C4-2B (cell line): Measurements from ENCODE around the gene NINJ1.
"Not testable (repeated sequence)": the region's sequence is repeated elsewhere in the genome, so short reads cannot be mapped to it uniquely, and the experiment has no call there.

Experiments used
- H3K27ac ChIP-seq: fragments of 450-650 bp; 2 replicates; pipeline ENCODE4 v1.5.1; 2017
- ZFX ChIP-seq: fragments of 450-650 bp; IDR thresholded peaks from 2 replicates; pipeline ENCODE4 v1.6.1; 2017
- TF ChIP-seq, protein P1 (sequence below): fragments of 450-650 bp; conservative IDR thresholded peaks from 2 replicates; pipeline ENCODE4 v1.5.1; 2017; ENCODE audit warnings: mild to moderate bottlenecking

The NINJ1 gene

DNA sequence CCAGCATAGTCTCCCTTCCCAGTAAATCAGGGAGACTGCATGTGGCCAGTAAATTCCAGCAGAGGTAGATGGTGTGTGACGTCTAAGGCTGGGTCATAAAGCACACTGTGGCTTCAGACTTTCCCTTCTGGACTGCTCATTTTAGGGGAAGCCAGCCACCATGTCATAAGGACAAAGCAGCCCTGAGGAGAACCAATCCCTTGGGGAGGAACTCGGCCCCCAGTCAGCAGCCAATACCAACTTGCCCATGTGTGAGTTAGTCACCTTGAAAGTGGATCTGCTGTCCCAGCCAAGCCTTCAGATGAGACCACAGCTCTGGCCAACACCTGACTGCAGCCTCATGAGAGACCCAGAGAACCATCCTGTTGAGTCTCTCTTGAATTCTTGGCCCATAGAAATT, 14.7 kb upstream of the NINJ1 start:
- TF ChIP-seq, protein P1, sequence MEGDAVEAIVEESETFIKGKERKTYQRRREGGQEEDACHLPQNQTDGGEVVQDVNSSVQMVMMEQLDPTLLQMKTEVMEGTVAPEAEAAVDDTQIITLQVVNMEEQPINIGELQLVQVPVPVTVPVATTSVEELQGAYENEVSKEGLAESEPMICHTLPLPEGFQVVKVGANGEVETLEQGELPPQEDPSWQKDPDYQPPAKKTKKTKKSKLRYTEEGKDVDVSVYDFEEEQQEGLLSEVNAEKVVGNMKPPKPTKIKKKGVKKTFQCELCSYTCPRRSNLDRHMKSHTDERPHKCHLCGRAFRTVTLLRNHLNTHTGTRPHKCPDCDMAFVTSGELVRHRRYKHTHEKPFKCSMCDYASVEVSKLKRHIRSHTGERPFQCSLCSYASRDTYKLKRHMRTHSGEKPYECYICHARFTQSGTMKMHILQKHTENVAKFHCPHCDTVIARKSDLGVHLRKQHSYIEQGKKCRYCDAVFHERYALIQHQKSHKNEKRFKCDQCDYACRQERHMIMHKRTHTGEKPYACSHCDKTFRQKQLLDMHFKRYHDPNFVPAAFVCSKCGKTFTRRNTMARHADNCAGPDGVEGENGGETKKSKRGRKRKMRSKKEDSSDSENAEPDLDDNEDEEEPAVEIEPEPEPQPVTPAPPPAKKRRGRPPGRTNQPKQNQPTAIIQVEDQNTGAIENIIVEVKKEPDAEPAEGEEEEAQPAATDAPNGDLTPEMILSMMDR = no peak
- no peak for TF ChIP-seq ZFX

DNA sequence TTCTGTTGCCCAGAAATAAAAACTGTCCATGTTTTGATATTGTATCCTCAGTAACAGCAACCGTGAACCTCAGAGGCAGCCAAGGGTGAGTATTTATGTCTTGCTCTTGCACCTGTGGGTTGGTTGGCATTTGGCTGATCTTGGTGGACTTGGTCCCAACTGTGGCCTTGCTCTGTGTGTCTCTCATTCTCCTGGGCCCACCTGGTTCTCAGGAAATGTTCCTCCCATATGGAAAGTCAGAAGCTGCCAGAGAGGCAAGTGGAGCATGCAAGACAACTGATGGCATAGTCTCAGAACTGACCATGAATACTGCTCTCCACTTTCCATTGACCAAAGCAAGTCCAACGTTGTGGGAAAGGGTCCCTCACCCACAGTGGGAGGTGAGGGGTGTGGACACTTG, 13.6 kb upstream of the NINJ1 start:
- H3K27ac ChIP-seq = no peak overlapping the region
- no peak for TF ChIP-seq ZFX
- TF ChIP-seq, protein P1 = no peak

More for the DNA sequence above, 14.7 kb upstream of the NINJ1 start:
- H3K27ac ChIP-seq = no peak overlapping the region

GRCh38 chr9:93146696-93147095, 12.6 kb upstream of the NINJ1 start:
- H3K27ac ChIP-seq = not testable (repeated sequence)

DNA sequence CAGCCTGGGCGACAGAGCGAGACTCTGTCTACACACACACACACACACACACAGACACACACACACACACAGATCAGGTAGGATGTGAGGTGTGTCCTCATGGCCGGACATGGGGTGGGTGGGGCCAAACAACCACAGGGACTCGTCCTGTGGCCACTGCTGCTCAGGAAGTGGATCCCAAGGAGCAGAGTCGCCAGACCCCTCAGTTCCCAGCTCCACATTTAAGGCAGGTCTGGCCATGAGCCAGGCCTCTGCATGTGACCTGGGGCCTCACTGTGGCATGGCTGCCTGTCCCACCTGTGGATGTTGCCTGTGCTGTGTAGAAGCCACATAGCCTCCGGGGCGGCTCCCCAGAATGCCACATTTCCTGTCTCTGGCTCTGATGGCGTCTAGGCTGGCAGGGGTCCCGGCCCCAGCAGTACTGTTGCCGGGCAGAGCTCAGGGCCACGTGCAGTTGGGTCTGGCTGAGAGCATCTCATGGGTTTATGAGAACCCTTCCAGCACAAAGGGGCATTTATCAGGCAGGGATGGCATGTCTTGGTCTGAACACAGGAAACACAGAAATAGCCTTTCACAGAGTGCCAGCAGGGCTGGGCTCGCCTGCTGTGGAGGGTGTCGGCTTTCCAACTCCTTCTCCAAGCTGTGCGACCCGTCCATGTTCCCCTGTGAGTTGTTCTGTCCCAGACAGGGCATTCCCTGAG, 9.9 kb upstream of the NINJ1 start:
- TF ChIP-seq ZFX = no peak
- TF ChIP-seq, protein P1 = no peak
- no peak overlapping the region for H3K27ac ChIP-seq

GRCh38 chr9:93141771-93142483, 7.9 kb upstream of the NINJ1 start:
- H3K27ac ChIP-seq = no peak overlapping the region
- TF ChIP-seq, protein P1 = no peak
- TF ChIP-seq ZFX = no peak

- H3K27ac ChIP-seq = no peak overlapping the region
- TF ChIP-seq, protein P1 = no peak
- no peak for TF ChIP-seq ZFX
Observed at GRCh38 chr9:93139365-93140182, 5.5 kb upstream of the NINJ1 start.

DNA sequence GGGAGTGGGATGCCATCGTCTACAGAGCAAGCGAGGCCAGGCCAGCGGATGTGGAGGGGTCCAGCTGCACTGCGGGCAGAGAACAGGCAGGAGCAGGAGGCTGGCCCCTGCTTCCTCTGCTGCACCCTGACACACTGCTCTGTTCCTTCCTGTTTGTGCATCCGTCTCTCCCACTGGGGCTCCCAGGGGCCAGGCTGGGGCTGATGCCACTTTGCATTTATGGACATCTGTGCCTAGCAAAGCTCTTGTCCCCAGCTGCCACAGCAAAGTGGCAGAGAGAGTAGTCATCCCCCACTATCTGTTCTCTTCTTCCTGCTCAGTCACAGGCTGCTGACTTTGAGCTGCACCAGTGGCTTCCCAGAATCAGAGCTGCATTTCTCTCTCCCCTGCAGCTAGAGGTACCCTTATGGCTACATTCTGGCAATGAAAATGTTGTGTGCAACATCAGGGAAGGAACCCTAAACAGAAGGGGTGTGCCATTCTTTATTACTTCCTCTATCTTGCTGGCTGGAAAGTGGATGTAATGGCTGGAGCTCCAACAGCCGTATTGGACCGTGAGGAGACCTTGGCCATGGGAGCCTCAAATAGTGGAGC, 4.2 kb upstream of the NINJ1 start:
- TF ChIP-seq, protein P1 = no peak
- TF ChIP-seq ZFX = no peak
- H3K27ac ChIP-seq = no peak overlapping the region
